GM12801 (cell line): ENCODE data around the gene SIGLEC14.
"Not testable (repeated sequence)": the region's sequence is repeated elsewhere in the genome, so short reads cannot be mapped to it uniquely, and the experiment has no call there.

Experiments
- TF ChIP-seq, protein P1 (sequence below): IDR thresholded peaks from one replicate; pipeline ENCODE4 v1.5.1; 2011; ENCODE audit warnings: control low read depth; ENCODE audit not compliant: insufficient read length; ENCODE audit errors: extremely low read depth

SIGLEC14 gene

DNA sequence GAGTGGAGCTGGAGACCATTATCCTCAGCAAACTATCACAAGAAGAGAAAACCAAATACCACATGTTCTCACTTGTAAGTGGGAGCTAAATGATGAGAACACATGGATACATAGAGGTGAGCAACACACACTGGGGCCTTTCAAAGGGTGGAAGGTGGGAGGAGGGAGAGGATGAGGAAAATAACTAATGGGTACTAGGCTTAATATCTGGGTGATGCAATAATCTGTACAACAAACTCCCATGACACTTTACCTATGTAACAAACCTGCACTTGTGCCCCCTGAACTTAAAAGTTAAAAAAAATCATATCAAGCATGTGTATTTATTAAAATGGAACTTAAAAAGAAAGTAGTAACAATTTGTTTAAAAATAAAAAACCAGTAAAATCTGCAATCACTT lies 5.0 kb downstream of the SIGLEC14 start:
- TF ChIP-seq, protein P1, sequence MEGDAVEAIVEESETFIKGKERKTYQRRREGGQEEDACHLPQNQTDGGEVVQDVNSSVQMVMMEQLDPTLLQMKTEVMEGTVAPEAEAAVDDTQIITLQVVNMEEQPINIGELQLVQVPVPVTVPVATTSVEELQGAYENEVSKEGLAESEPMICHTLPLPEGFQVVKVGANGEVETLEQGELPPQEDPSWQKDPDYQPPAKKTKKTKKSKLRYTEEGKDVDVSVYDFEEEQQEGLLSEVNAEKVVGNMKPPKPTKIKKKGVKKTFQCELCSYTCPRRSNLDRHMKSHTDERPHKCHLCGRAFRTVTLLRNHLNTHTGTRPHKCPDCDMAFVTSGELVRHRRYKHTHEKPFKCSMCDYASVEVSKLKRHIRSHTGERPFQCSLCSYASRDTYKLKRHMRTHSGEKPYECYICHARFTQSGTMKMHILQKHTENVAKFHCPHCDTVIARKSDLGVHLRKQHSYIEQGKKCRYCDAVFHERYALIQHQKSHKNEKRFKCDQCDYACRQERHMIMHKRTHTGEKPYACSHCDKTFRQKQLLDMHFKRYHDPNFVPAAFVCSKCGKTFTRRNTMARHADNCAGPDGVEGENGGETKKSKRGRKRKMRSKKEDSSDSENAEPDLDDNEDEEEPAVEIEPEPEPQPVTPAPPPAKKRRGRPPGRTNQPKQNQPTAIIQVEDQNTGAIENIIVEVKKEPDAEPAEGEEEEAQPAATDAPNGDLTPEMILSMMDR: no peak

DNA sequence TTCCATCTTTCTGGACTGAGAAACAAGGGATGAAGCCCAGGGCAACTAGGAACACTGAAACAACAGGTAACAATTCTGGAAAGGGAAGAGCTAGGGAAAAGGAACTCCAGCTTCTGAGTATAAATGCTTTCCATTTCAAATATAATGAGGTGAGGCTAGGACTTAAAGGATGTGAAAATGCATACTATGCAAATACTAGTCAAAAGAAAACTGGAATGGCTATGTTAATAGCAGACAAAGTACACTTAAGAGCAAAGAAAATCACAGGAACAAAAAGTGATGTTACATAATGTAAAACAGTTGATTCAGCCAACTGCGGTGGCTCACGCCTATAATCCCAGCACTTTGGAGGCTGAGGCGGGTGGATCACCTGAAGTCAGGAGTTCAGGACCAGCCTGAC lies 6.2 kb downstream of the SIGLEC14 start:
- TF ChIP-seq, protein P1: no peak

DNA sequence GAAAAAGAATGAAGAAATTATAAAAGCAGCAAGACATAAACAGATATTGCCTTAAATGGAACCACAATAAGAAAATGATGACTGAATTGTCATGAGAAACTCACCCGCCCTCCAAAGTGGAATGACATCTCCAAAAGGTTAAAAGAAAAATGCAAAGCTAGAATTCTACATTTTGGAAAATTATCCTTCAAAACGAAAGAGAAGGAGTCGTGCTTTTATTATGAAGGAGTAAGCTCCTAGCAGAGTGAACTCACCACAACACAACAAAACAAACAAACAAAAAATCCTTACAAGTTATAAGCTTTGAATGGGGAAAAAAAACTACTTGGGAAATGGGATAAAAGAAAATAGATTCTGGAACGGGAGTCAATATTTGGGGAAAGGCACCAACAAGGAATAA lies 6.7 kb downstream of the SIGLEC14 start:
- TF ChIP-seq, protein P1: no peak

DNA sequence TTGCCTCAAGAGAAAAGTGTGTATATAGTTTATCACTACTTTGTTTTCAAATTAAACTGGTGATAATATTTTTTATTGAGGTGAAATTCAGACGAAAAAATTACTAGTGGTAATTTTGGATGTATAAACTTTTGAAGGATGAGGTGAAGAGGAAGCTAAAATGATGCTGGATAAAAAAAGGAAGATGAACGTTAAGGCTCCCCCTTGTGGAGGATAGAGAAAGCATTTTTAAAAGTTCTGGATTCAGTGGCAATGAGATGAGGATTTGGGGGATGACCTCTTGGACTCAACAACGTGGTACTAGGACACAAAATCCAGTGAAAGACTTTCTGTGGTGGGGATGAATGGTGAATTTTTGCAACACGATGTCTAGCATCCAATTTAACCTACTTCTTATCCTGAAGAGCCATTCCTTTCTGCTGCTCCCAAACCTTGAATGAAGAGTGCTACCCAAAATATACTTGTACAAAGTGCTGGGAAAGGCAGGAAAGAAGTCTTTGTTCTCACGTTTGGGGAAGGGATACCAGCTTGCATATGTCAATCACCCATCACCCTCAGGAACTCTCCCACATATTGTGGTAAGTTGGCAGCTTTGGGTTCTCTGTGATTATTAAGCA lies 9.2 kb downstream of the SIGLEC14 start:
- TF ChIP-seq, protein P1: no peak

DNA sequence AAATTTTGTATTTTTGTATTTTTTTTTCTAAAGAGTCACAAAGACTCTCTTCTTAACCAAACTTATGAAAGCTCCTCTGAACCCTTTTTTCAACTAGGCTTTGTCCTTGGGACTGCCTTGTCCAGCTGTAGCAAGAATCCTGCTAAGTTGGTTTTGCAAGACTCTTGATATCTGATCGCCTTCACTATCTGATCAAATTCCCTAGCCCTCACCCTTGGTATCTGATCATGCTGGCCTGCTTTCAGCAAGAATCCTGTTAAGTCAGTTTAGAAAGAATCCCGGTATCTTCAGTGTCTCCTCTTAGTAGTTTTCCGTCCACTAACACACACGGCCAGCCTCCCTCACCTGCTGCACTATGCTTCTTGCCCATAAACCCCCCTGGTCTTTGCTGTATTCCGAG lies 14.5 kb downstream of the SIGLEC14 start:
- TF ChIP-seq, protein P1: no peak

DNA sequence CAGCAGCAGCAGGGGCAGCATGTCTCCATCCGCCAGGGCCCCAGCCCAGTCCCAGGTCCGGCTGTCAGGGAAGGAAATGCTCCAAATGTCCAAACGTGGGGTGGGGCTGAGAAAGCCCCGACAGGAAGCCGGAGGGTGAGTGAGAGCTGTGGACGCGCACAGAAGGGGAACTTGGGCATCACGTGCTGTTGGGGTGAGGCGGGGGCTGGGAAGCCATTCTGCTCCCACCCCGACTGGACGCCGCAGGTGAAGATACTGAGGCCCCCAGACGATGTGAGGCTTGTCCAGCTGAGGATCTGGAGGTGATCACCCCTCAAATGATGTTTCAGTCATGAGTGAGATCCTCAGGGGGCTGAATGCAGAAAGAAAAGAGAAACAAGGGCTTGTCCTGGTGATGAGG lies 16.3 kb downstream of the SIGLEC14 start, which contains the start of gene SIGLEC5:
Gene SIGLEC5 (minus strand): TSS at position 87 of the 400 bp plus-strand sequence. CDS start 66 bp downstream, at position 21.
- TF ChIP-seq, protein P1: not testable (repeated sequence)

DNA sequence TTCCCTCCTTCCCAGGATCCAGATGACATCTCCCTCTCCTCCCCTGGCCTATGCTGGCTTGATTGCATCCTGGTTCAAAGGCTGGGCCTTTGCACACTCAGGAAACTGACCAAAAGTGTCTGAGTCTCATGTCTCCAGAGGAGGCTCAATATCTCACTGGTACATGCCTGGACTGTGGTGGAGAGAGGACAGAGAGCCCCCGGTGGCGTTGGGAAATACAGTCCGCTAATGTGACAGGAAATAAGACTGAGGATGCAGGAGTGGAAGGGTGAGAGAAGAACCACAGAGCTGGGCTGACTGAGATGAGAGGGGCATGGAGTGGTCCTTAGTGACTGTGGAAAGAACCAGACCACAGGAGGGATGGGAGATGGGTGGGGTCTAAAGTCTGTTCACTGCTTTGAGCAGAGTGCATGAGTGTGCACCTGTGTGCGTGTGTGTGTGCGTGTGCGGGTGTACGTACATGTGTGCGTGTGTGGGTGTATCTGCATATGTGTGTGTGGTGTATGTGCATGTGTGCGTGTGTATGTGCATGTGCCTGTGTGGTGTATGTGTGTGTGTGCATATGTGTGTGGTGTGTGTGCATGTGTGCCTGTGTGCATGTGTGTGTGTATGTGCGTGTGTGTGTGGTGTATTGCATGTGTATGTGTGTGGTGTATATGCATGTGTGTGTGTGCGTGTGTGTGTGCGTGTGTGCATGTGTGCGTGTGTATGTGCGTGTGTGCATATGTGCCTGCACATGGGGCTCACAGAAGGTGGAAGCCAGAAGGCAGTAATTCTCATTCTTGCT lies 18.3 kb downstream of the SIGLEC14 start:
- TF ChIP-seq, protein P1: no peak
